Common myeloid progenitor, CD34-positive (primary cell): ENCODE data around the gene GALNT9.

Experiments used
- CTCF ChIA-PET: fragments of 350-600 bp; sonication (Branson Sonifier 250); formaldehyde crosslinking; loops from one replicate; lab custom pipeline; 2021; ENCODE audit warnings: antibody characterized with exemption; lab: Charles Lee
- POLR2A ChIA-PET: fragments of 350-600 bp; sonication (Branson Sonifier 250); formaldehyde crosslinking; loops from one replicate; lab custom pipeline; 2021; ENCODE audit warnings: antibody characterized with exemption; lab: Charles Lee
- DNase-seq, 3 donors: peaks; one replicate each; pipeline versions ENCODE4 v3.0.0 to v3.0.0-alpha.2; 2013
- H3K27ac ChIP-seq, 2 experiments: 1 replicate in 1 of 2; 2 replicates in 1 of 2; pipeline ENCODE4 v1.7.0; 2013; ENCODE audit warnings: inconsistent platforms in 2 of 2, low read length in 2 of 2, mild to moderate bottlenecking in 2 of 2, low read depth in 1 of 2, moderate library complexity in 1 of 2; ENCODE audit not compliant: severe bottlenecking in 2 of 2, insufficient read depth in 1 of 2, poor library complexity in 1 of 2
- H3K27me3 ChIP-seq, 5 experiments: replicated peaks in 2 of 5; 1 replicate in 3 of 5; 2 replicates in 2 of 5; pipeline versions ENCODE4 v1.6.1 to v1.7.0; 2013; ENCODE audit warnings: low read length in 4 of 5, mild to moderate bottlenecking in 2 of 5, moderate library complexity in 2 of 5, inconsistent platforms in 1 of 5; ENCODE audit not compliant: insufficient read depth in 5 of 5, control insufficient read depth in 4 of 5
- H3K36me3 ChIP-seq, 4 experiments: 1 replicate in 2 of 4; 2 replicates in 2 of 4; pipeline versions ENCODE4 v1.6.1 to v1.7.0; 2013; ENCODE audit warnings: low read length in 3 of 4, control low read depth in 1 of 4, mild to moderate bottlenecking in 1 of 4; ENCODE audit not compliant: control insufficient read depth in 4 of 4, insufficient read depth in 4 of 4
- H3K4me1 ChIP-seq, 4 experiments: 1 replicate in 3 of 4; 2 replicates in 1 of 4; pipeline versions ENCODE4 v1.6.1 to v1.7.1; 2013; ENCODE audit warnings: low read length in 3 of 4, mild to moderate bottlenecking in 3 of 4, control low read depth in 1 of 4, inconsistent platforms in 1 of 4, moderate library complexity in 1 of 4; ENCODE audit not compliant: control insufficient read depth in 4 of 4, insufficient read depth in 4 of 4; ENCODE audit errors: control extremely low read depth in 1 of 4
- H3K4me3 ChIP-seq, 7 experiments: 1 replicate in 4 of 7; 2 replicates in 3 of 7; pipeline versions ENCODE4 v1.5.1 to v1.7.0; 2013; ENCODE audit warnings: mild to moderate bottlenecking in 7 of 7, low read length in 6 of 7, moderate library complexity in 6 of 7, inconsistent platforms in 2 of 7, low read depth in 2 of 7, control low read depth in 1 of 7; ENCODE audit not compliant: insufficient read depth in 4 of 7, control insufficient read depth in 1 of 7; ENCODE audit errors: extremely low read depth in 1 of 7
- H3K9me3 ChIP-seq, 5 experiments: 1 replicate in 4 of 5; 2 replicates in 1 of 5; pipeline versions ENCODE4 v1.6.1 to v1.7.1; 2013; ENCODE audit warnings: low read length in 4 of 5, mild to moderate bottlenecking in 2 of 5, inconsistent platforms in 1 of 5, low read depth in 1 of 5, moderate library complexity in 1 of 5; ENCODE audit not compliant: control insufficient read depth in 4 of 5, insufficient read depth in 2 of 5; ENCODE audit errors: control extremely low read depth in 1 of 5
- WGBS: methylation state at CpG from one replicate; pipeline ENCODE4 v1.1.5; 2013; ENCODE audit not compliant: insufficient coverage; 5-methylcytosine and 5-hydroxymethylcytosine counted together

Gene GALNT9

GRCh38 chr12:132347176-132347855 lies 17.9 kb upstream of the GALNT9 start:
- Histone ChIP-seq H3K27me3 (peaks cover 0 to 38% (median 6%) of the 10 kb centered on the region in 5 experiments), H3K9me3 (no peaks in the 10 kb centered on the region), H3K4me3 (no peak overlapping the region), H3K36me3 (no peaks in the 10 kb centered on the region), H3K27ac (no peak overlapping the region), H3K4me1 (peaks cover 0 to 14% (median 5%) of the 10 kb centered on the region in 4 experiments)
- no peak for DNase-seq
- ChIA-PET POLR2A (no interaction called here), CTCF (no interaction called here)
- WGBS = 93% methylated on average over 33 of the region's 33 CpGs

GRCh38 chr12:132346471-132347175 lies 17.2 kb upstream of the GALNT9 start:
- 90% methylated on average over 20 of the region's 20 CpGs for WGBS
- ChIA-PET POLR2A (no interaction called here), CTCF (no interaction called here)
- H3K4me1 ChIP-seq = peaks cover 0 to 18% (median 8%) of the 10 kb centered on the region in 4 experiments
- no peaks in the 10 kb centered on the region for H3K9me3 ChIP-seq
- no peaks in the 10 kb centered on the region for H3K36me3 ChIP-seq
- DNase-seq = no peak
- H3K27me3 ChIP-seq = peaks cover 0 to 35% (median 6%) of the 10 kb centered on the region in 5 experiments
- H3K4me3 ChIP-seq = no peak overlapping the region
- no peak overlapping the region for H3K27ac ChIP-seq

- ChIA-PET CTCF (no interaction called here), POLR2A (no interaction called here)
- Histone ChIP-seq H3K27me3 (peaks cover 0 to 39% (median 6%) of the 10 kb centered on the region in 5 experiments), H3K9me3 (no peaks in the 10 kb centered on the region), H3K4me3 (no peak overlapping the region), H3K4me1 (peaks cover 0 to 18% (median 9%) of the 10 kb centered on the region in 4 experiments), H3K27ac (no peak overlapping the region), H3K36me3 (no peaks in the 10 kb centered on the region)
- WGBS = 84% methylated on average over 30 of the region's 37 CpGs
- no peak for DNase-seq
These were observed 16.3 kb upstream of the GALNT9 start for GRCh38 chr12:132345561-132346200.

- DNase-seq = no peak
- Histone ChIP-seq H3K27me3 (peaks cover 0 to 39% (median 6%) of the 10 kb centered on the region in 5 experiments), H3K36me3 (no peaks in the 10 kb centered on the region), H3K9me3 (no peaks in the 10 kb centered on the region), H3K4me1 (peaks cover 0 to 18% (median 9%) of the 10 kb centered on the region in 4 experiments), H3K4me3 (no peak overlapping the region), H3K27ac (no peak overlapping the region)
- ChIA-PET CTCF (interaction anchor here (1.0 kb wide), 1 partner anchor 83 kb away, joined by 3 read pairs; no protein-coding TSS in a partner anchor), POLR2A (no interaction called here)
- 85% methylated on average over 13 of the region's 17 CpGs for WGBS
These were observed 15.7 kb upstream of the GALNT9 start for GRCh38 chr12:132345126-132345525.

DNA sequence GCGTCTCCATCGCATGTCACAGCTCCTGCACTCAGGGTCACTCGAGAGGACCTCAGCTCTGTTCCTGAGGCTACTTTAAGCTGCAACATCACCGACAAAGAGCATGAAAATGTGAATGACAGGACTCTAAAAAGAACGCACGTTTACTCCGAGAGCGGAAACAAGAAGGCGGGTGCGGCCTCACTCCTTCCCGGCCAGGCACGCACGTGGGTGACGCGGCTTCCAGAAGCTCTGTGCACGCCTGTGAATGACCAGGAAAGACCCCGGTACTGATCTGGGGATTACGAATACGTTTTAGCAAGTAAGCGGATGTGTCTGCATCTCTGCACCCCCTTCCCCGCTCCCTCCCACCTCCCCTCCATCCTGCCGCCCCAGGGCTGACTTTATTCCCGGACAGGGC lies 15.2 kb upstream of the GALNT9 start:
- Histone ChIP-seq H3K9me3 (no peaks in the 10 kb centered on the region), H3K27me3 (peaks cover 0 to 39% (median 6%) of the 10 kb centered on the region in 5 experiments), H3K27ac (no peak overlapping the region), H3K36me3 (no peaks in the 10 kb centered on the region), H3K4me3 (no peak overlapping the region), H3K4me1 (peaks cover 0 to 18% (median 9%) of the 10 kb centered on the region in 4 experiments)
- WGBS = 87% methylated on average over 23 of the region's 23 CpGs
- no peak for DNase-seq
- ChIA-PET CTCF (interaction anchor here (1.0 kb wide), 1 partner anchor 82 kb away, joined by 3 read pairs; no protein-coding TSS in a partner anchor), POLR2A (no interaction called here)

- Histone ChIP-seq H3K36me3 (no peaks in the 10 kb centered on the region), H3K27me3 (peaks cover 0 to 39% (median 6%) of the 10 kb centered on the region in 5 experiments), H3K4me3 (no peak overlapping the region), H3K9me3 (no peaks in the 10 kb centered on the region), H3K27ac (no peak overlapping the region), H3K4me1 (peaks cover 0 to 18% (median 9%) of the 10 kb centered on the region in 4 experiments)
- CTCF ChIA-PET = interaction anchor here (1.0 kb wide), 1 partner anchor 82 kb away, joined by 3 read pairs; no protein-coding TSS in a partner anchor
- POLR2A ChIA-PET = no interaction called here
- DNase-seq = no peak
- 89% methylated on average over 9 of the region's 11 CpGs for WGBS
These were observed 14.8 kb upstream of the GALNT9 start for GRCh38 chr12:132344181-132344580.
